ENCODE data around the gene DLG2. TPM values are rescaled to one million over a fixed set of nuclear protein-coding genes. Genes with fewer than 3 reads are reported as not detected.
"Not testable (repeated sequence)": the region's sequence is repeated elsewhere in the genome, so short reads cannot be mapped to it uniquely, and the experiment has no call there.

DLG2 gene
- polyA plus RNA-seq, 1 experiment, result 0.68 TPM

GRCh38 chr11:85355921-85356320 is 271.2 kb downstream of the DLG2 start:
- ChIA-PET POLR2A (no interaction called here), CTCF (no interaction called here)
- TF ChIP-seq, protein P1, sequence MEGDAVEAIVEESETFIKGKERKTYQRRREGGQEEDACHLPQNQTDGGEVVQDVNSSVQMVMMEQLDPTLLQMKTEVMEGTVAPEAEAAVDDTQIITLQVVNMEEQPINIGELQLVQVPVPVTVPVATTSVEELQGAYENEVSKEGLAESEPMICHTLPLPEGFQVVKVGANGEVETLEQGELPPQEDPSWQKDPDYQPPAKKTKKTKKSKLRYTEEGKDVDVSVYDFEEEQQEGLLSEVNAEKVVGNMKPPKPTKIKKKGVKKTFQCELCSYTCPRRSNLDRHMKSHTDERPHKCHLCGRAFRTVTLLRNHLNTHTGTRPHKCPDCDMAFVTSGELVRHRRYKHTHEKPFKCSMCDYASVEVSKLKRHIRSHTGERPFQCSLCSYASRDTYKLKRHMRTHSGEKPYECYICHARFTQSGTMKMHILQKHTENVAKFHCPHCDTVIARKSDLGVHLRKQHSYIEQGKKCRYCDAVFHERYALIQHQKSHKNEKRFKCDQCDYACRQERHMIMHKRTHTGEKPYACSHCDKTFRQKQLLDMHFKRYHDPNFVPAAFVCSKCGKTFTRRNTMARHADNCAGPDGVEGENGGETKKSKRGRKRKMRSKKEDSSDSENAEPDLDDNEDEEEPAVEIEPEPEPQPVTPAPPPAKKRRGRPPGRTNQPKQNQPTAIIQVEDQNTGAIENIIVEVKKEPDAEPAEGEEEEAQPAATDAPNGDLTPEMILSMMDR (IDR thresholded peaks at IDR 0.05; ENCODE audit: low read depth, low read length), result no peak
- H3K9me3 ChIP-seq (ENCODE audit: control insufficient read depth, insufficient read depth, low read length), result no peaks in the 10 kb centered on the region
- no peak overlapping the region for H3K4me3 ChIP-seq (ENCODE audit: low read depth, low read length)
- no peaks in the 10 kb centered on the region for H3K27me3 ChIP-seq (ENCODE audit: control insufficient read depth, insufficient read depth, low read length)
- no peak for DNase-seq (ENCODE audit: low read depth, low spot score)
- no peak overlapping the region for H3K27ac ChIP-seq (ENCODE audit: low read depth, low read length)

GRCh38 chr11:85349539-85349938 is 277.6 kb downstream of the DLG2 start:
- H3K27ac ChIP-seq (ENCODE audit: low read depth, low read length), result not testable (repeated sequence)

GRCh38 chr11:85348945-85349344 is 278.2 kb downstream of the DLG2 start:
- no peaks in the 10 kb centered on the region for H3K9me3 ChIP-seq (ENCODE audit: control insufficient read depth, insufficient read depth, low read length)
- H3K4me3 ChIP-seq (ENCODE audit: low read depth, low read length), result no peak overlapping the region
- no peak overlapping the region for H3K27ac ChIP-seq (ENCODE audit: low read depth, low read length)
- ChIA-PET POLR2A (no interaction called here), CTCF (no interaction called here)
- no peak for DNase-seq (ENCODE audit: low read depth, low spot score)
- no peaks in the 10 kb centered on the region for H3K27me3 ChIP-seq (ENCODE audit: control insufficient read depth, insufficient read depth, low read length)
- TF ChIP-seq, protein P1 (IDR thresholded peaks at IDR 0.05; ENCODE audit: low read depth, low read length), result no peak

More at GRCh38 chr11:85349539-85349938, 277.6 kb downstream of the DLG2 start:
- H3K27me3 ChIP-seq (ENCODE audit: control insufficient read depth, insufficient read depth, low read length); DNase-seq (ENCODE audit: low read depth, low spot score); H3K4me3 ChIP-seq (ENCODE audit: low read depth, low read length); CTCF ChIA-PET; H3K9me3 ChIP-seq (ENCODE audit: control insufficient read depth, insufficient read depth, low read length); POLR2A ChIA-PET: not testable (repeated sequence)

DNA sequence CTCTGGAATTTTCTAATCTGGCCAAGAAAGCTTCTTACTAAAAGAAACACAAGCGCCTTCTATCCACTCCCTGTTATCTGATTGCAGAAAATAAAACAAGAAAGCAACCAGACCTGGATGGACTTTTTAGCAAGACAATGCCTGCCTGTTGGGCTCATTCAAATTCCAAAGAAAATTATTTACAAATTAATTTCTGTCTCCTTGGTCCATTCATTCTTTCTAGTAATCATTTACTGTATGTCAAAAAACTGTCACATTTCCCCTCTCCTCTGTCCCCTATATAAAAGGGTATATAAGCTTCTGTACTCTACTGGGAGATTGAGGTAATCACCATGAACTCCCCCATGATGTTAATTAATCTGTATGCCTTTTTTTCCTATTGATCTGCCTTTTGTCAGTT is 279.9 kb downstream of the DLG2 start:
- H3K27ac ChIP-seq (ENCODE audit: low read depth, low read length), result no peak overlapping the region
- POLR2A ChIA-PET, result no interaction called here
- CTCF ChIA-PET, result no interaction called here
- no peaks in the 10 kb centered on the region for H3K27me3 ChIP-seq (ENCODE audit: control insufficient read depth, insufficient read depth, low read length)
- TF ChIP-seq, protein P1 (IDR thresholded peaks at IDR 0.05; ENCODE audit: low read depth, low read length), result no peak
- no peaks in the 10 kb centered on the region for H3K9me3 ChIP-seq (ENCODE audit: control insufficient read depth, insufficient read depth, low read length)
- no peak overlapping the region for H3K4me3 ChIP-seq (ENCODE audit: low read depth, low read length)
- DNase-seq (ENCODE audit: low read depth, low spot score), result no peak

- TF ChIP-seq, protein P1 (IDR thresholded peaks at IDR 0.05; ENCODE audit: low read depth, low read length), result no peak
- H3K4me3 ChIP-seq (ENCODE audit: low read depth, low read length), result no peak overlapping the region
- DNase-seq (ENCODE audit: low read depth, low spot score), result no peak
- POLR2A ChIA-PET, result no interaction called here
- H3K27ac ChIP-seq (ENCODE audit: low read depth, low read length), result no peak overlapping the region
- no peaks in the 10 kb centered on the region for H3K27me3 ChIP-seq (ENCODE audit: control insufficient read depth, insufficient read depth, low read length)
- CTCF ChIA-PET, result no interaction called here
- no peaks in the 10 kb centered on the region for H3K9me3 ChIP-seq (ENCODE audit: control insufficient read depth, insufficient read depth, low read length)
Measured at GRCh38 chr11:85346484-85346883, 280.7 kb downstream of the DLG2 start.

DNA sequence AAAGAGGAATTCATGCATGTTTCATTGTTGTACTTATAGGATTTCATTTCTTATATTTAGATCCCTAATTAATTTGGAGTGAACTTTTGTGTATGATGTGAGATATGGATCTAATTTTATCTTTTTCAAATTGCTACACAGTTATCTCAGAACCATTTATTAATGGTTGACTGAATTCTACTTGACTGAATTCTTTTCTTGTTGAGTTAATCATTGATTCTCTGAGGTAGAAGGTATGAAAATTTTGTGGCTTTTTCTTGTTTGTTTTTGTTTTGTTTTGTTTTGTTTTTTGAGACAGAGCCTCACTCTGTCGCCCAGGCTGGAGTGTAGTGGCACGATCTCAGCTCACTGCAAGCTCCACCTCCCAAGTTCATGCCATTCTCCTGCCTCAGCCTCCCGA is 286.3 kb downstream of the DLG2 start:
- H3K27ac ChIP-seq (ENCODE audit: low read depth, low read length); H3K27me3 ChIP-seq (ENCODE audit: control insufficient read depth, insufficient read depth, low read length); CTCF ChIA-PET; H3K9me3 ChIP-seq (ENCODE audit: control insufficient read depth, insufficient read depth, low read length); H3K4me3 ChIP-seq (ENCODE audit: low read depth, low read length); DNase-seq (ENCODE audit: low read depth, low spot score); POLR2A ChIA-PET: not testable (repeated sequence)
